Inflammatory macrophage treated with lipopolysaccharide for 4 hours (primary cell): Measurements from ENCODE around the gene DGKZ.

Experiments
- DNase-seq: peaks from one replicate; pipeline ENCODE4 v3.0.0-alpha.2; 2020

DGKZ gene

GRCh38 chr11:46404476-46405017, 57.3 kb downstream of the DGKZ start:
- no peak for DNase-seq

GRCh38 chr11:46407635-46408034, 60.4 kb downstream of the DGKZ start:
- DNase-seq: no peak

- no peak for DNase-seq
Observed at GRCh38 chr11:46408407-46408986, 61.2 kb downstream of the DGKZ start.

GRCh38 chr11:46410021-46410420, 62.8 kb downstream of the DGKZ start:
- no peak for DNase-seq

- no peak for DNase-seq
Observed at GRCh38 chr11:46413760-46414465, 66.7 kb downstream of the DGKZ start.

- DNase-seq: no peak
Observed at GRCh38 chr11:46414466-46414796, 67.2 kb downstream of the DGKZ start.

- no peak for DNase-seq
Observed at GRCh38 chr11:46414879-46415278, 67.6 kb downstream of the DGKZ start.

- no peak for DNase-seq
Observed at GRCh38 chr11:46417711-46418110, 70.4 kb downstream of the DGKZ start.

- no peak for DNase-seq
Observed at GRCh38 chr11:46418751-46419150, 71.5 kb downstream of the DGKZ start.

GRCh38 chr11:46420513-46420912, 73.2 kb downstream of the DGKZ start:
- no peak for DNase-seq

- no peak for DNase-seq
Observed at GRCh38 chr11:46421257-46421880, 74.1 kb downstream of the DGKZ start.

GRCh38 chr11:46422588-46422987, 75.3 kb downstream of the DGKZ start:
- no peak for DNase-seq

- no peak for DNase-seq
Observed at GRCh38 chr11:46426233-46426991, 79.1 kb downstream of the DGKZ start.

- DNase-seq: no peak
Observed at GRCh38 chr11:46427364-46427763, 80.1 kb downstream of the DGKZ start.

- DNase-seq: no peak
Observed at GRCh38 chr11:46429717-46430116, 82.5 kb downstream of the DGKZ start.
